Activated effector memory CD4-positive, alpha-beta T cell treated with Interleukin-2 at 50 U/mL for 16 hours (primary cell): Measurements from ENCODE around the gene CRISPLD2.

Experiments used
- DNase-seq: peaks from one replicate; pipeline ENCODE4 v3.0.0-alpha.2; 2020

CRISPLD2 gene

DNA sequence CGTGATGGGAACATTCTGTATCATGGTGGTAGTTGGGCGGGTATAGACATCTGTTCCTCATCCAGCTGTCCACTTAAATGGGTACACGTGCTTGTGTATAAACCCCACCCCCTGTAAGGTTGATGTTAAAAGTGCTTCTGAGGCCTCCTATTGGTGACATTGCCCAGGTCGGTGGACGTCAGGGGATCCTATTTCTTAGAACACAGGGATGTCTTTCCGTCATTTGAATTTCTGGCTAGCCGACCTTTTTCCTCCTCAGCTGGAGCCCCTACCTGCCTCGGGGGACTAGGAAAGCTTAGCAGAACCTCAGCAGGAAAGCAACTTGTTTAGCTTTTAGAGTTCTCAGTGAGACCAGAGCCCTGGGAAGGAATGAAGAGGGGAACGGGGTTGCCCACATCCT lies 16.6 kb upstream of the CRISPLD2 start:
- DNase-seq: no peak

DNA sequence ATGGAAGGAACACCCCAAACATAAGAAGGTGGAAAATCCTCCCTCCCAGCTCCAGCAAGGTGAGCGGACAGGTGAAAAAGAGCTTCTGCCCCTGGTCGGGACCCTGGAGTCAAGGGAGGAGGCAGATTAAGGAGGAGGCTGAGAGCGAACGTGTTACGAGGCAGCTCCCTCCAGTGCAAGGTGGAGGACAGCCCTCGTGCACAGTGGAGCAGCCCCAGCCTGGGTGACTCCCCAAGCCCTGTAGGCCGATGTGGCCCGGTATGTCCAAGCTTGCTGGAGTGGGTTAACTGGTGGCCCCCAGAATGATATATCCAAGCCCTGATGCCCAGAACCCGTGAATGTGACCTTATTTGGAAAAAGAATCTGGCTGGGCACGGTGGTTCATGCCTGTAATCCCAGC lies 15.5 kb upstream of the CRISPLD2 start:
- no peak for DNase-seq

DNA sequence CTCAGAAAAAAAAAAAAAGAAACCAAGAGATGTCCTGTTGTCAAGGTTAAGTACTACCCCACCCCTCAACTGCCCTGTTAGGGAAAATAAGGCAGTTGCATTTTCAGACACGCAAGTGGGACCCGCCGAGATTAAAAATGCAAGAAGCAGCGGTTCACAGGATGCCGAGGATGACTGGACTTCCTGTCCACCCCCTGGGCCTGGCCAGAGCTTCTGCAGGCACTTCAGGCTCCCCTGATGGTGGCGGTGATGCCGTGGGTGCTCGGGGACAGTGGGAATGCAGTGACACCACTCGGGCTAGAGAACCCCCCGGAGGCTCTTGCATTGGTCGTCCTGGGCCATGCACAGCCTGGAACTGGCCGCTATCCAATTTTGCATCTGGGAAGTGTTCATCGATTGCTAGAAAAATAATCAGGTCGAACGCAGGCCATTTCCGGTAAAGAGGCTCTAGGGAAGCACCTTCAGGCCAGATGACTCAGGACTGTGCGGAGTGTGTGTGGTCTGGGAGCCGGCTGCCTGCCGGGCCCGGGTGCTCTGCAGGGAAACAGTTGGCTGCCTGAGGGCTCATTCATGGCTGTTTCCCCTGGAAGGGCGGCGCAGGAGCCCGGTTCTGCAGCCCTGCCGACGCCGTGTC lies 13.4 kb upstream of the CRISPLD2 start:
- DNase-seq: no peak

DNA sequence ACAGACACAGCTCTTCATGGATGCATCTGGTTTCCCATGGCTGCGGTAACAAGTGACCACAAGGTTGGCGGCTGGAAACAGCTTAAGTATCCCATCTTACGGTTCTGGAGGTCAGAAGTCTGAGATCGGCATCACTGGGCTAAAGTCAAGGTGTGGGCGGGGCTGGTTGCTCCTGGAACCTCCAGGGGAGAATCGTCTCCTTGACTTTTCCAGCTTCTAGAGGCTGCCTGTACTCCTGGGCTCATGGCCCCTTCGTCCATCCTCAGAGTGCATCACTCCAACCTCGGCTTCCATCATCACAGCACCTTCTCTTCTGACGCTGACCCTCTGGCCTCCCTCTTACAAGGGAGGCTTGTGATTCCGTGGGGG lies 12.9 kb upstream of the CRISPLD2 start:
- no peak for DNase-seq

DNA sequence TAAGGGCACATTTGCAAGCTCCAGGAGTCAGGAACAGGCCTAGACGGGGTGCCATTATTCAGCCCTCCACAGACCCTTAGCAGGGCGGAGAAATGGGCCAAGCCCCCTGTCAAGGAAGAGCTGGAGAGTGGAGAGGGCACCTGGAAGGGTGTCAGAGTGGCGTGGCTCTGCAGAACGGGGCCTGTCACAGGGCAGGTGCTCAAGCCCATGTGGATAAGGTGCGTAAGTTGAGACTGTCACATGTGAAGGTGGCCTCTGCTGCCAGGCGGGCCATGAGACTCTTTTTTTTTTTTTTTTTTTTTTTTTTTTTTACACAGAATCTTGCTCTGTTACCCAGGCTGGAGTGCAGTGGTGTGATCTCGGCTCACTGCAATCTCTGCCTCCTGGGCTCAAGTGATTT lies 12.0 kb upstream of the CRISPLD2 start:
- no peak for DNase-seq

DNA sequence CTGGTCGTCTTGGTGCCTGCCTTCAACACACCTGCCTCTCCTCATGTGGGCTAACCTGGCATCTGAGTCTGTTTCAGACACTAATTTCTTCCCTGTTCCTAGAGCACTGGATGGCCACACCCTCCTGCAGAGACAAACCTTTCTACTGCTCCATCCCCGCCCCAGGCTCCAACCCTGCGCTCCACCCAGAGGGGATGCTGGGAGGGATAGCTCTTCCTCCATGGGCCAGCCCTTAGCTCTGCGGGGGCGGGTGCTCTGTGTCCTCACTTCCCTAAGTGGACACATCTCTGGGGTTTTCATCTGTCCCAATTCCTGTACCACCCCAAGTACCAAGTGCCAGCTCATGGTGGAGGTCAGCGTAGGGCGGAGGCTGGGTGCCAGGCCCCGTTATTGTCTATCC lies 11.0 kb upstream of the CRISPLD2 start:
- DNase-seq: no peak

DNA sequence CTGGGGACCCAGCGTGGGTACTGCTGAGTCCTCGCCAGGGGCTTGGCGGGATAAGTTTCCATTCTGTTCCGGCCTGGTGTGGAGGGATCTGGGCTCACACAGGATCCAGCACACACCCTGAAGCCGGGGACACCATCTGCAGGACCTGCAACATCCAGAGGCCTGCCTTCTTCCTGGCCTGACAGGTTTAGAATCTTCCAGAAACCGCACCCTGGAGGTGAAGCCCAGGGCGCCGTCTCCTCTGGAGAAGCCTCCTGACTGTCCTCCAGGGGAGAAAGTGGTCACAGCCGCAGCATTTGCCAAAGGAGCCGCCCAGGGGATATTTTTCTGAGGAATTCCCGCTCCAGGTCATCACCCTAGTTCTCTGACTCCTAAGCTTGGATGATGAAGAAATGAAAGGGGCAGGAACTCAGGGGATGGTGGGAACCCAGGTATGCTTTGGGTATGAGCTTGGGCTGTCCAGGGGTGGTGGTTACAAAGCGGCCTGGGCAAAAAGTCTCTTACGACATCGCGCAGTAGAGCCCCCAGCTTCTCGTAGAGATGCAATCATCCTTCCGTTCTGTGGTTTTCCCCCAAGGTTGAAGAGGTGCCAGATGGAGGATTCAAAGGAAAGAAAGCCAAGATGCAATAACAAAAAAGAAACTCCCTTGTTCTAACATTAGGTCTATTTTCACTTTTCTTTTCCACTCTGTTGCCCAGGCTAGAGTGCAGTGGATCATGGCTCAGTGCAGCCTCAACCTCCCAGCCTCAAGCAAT lies 9.1 kb upstream of the CRISPLD2 start:
- no peak for DNase-seq

DNA sequence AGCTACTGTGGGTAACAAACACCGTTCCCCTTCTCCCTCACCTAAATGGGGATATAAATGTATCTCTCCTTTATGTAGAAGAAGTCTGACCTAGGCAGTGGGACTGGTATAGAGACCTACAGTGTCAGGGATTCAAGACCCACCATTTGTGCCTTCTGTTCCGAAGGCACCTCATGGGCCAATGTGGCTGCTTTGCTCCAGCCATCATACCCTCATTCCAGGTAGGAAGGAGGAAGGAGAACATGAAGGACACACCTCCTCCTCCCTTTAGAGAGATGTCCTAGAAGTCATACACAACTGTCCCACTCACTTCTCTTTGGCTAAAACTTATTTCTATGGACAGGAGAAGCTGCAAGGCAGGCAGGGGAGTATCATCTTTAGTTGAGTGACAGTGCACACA lies 8.3 kb upstream of the CRISPLD2 start:
- DNase-seq: no peak

DNA sequence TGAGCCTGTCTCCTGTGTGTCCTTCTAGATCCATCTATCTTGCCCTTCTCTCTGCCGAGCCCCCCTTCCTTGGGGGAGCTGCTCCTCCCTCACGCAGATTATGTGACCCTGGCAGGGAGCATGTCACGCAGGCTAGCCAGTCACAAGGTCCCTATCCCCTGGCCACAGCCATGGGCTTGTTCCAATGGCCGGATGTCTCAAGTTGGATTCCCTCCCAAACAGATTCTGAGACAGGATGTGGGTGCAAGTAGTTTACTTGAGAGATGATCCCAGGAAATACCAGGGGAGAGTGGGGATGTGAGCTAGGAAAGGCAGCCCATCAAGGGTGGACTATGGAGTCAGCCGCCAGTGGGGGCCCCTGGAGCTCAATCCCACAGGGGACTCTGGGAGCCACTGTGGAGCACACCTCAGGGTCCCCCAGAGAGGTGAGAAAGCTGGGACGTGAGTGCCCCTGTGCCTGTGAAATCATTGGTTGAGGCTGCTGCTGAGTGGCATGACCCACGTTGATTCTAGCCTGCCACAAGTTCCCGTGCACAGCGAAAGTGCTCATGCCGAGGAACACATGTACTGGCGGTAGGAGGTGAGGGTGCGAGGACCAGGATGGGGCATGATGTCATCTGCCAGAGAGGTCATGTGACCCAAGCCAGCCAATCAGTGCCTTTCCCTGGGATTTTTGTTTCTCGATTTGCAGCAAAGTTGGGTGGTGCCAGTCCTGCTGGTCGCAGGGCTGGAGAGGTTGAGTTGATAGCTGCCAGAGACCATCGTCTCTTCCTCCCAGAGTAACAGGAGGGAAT lies 6.4 kb upstream of the CRISPLD2 start:
- no peak for DNase-seq

DNA sequence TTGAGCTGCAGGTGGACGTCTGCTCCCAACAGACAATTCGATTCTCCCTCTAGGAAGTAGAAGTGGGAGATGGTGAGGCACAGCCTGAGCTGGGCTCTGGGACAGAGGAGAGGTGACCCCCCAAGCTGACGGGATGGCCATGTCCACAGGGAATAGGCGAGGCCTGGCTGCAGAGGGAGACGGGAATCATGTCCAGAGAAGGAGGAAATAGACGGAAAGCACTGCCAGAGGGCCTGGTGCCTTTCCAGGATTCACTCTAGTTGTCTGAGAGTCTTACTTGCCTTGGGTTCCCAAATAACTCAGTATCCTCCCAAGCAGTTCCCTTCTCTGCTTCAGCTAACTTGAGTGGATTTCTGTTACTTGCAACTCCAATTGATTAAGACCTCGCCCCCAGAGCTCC lies 4.3 kb upstream of the CRISPLD2 start:
- DNase-seq: no peak

DNA sequence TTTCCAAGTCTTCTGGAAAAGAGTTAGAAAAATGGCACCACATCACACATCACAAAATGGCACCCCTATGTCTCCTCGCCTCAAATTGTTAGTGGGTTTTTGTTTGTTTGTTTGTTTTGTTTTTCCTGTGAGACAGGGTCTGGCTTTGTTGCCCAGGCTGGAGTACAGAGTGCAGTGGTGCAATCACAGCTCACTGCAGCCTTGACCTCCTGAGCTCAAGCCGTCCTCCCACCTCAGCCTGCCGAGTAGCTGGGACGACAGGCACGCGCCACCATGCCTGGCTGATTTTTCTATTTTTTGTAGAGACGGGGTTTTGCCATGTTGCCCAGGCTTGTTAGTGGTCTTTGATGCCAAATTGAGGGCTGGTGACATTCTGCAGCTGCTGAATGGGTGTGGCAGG lies 3.8 kb upstream of the CRISPLD2 start:
- no peak for DNase-seq

DNA sequence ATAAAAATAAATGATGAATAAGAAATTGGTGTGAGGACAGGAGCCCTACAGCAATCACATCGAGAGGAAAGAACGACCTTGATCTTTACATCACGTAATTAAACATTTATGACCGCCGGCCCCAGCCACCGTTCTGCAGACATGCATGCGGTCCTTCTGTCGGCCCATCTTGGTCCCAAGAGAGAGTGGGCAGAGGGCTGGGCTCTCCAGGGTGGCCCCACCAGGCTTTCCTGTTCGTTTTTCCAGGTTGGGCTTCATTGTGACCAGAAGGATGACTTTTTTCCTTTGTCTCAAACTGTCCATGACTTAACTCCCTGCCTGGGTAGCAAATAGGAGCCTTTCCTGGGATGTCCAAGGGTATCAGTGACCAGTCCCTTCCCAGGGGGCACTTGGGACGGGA lies 3.3 kb upstream of the CRISPLD2 start:
- no peak for DNase-seq

DNA sequence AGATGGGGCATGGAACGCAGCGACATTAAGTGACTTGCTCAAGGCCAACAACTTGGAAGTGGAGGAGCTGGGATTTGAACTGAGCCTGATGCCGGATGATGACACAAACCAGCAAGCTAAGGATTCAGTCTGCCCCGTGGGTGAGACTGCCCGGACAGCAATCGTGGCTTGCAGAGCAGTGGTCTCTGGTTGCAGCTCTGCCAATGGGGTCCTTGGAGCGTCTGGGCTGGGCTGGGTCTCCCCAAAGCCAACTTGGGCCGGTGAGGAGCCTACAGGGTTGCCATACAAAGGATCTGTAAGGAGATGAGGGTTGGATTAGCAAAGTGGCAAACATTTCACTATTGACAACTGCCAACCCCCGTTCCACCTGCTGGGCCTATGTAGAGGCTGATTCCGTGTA lies 2.6 kb upstream of the CRISPLD2 start:
- no peak for DNase-seq

DNA sequence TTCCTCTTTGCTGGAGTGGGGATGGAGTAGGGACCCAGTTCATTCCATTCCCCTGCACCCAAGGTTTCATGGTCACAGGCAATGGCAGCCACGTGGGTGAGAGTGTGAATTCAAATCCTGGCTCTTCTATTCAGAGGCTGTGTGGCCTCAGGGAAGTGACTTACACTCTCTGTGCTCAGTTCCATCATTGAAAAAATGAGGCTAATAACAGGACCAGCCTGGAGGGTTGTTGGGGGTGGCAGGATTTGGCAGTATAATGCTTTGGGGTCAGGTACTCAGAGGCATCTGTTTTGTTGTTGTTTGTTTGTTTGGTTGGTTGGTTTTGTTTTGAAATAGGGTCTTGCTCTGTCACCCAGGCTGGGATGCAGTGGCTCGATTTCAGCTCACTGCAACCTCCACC lies 2.2 kb upstream of the CRISPLD2 start:
- DNase-seq: no peak

DNA sequence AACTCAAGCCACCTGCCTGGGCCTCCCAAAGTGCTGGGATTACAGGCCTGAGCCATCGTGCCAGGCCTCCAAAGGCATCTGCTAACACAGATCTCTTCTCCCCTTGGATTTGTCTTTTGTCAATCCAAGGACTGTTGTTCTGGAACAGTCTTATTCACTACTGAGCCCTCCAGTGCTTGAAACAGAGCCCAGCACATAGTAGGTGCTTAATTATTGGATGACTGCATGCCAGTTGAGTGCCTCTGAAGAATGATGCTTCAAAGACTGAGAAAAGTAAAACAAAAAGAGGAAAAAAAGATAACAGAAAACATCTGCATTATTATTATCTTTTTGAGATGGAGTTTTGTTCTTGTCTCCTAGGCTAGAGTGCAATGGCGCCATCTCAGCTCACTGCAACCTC lies 1.7 kb upstream of the CRISPLD2 start:
- no peak for DNase-seq

DNA sequence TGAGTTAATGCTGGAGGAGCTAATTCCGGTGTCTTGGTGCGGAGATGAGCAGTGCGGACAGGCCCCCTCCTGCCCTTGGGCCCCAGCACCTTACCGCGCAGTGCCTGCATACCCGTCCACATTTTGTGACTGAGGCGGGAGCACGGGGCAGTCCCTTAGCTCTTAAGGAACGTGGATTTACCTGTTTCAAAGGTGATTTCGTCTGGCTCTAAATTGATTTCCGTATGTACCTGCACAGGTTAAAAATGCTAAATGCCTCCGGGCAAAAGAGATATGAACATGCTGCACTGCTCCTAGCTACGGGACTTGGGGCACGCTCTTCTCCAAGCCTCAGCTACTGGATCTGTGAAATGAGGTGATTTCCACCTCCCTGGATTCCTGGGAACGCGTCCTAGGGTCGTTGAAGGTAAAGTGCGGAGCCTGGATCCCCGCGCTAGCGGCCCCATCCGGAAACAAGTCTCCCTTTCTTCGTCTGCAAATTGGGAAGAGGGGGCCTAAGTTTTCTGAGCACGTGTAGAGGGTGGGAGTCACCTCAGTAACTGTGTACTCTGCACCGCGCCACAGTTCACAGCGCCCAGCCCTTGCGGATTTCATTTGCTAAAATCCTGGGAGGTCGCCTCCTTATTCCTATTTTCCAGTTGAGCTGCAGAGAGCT lies 669 bp upstream of the CRISPLD2 start:
- no peak for DNase-seq

DNA sequence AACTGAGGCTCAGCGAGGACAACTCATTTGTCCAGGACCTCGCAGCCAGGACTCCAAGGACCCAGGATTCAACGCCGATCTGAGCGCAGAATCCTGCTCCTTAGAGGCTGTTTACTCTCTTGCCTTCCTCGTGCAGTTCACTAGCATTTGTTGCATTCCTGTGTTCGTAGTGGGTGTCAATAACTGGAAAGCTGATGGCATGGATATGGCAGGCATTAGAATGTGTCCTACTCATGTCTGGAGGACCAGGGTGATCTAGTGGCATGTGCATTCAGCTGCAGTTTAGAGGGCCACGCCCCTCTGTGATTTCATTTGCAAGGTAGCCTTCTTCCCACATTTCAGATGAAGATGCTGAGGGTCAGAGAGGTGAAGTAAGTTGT lies 510 bp downstream of the CRISPLD2 start:
- no peak for DNase-seq

DNA sequence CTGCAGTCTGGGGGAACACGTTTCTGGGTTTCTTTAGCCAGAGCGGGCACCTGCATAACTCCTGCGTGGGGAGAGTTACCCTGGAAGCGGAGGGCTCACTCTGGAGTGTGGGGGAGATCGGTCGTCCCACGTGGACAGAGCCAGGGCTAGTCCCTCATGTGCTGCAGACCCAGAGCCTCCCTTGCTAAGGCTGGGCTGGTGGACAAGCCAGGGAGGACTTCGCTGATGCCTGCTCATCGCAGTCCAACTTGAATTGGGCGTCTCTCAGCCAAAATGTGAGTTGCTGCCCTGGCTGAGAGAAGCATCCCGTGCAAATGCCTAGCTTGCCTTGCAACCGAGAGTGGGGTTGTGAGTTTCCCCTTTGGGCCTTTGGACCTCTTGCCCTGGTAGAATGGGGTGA lies 986 bp downstream of the CRISPLD2 start:
- DNase-seq: no peak

DNA sequence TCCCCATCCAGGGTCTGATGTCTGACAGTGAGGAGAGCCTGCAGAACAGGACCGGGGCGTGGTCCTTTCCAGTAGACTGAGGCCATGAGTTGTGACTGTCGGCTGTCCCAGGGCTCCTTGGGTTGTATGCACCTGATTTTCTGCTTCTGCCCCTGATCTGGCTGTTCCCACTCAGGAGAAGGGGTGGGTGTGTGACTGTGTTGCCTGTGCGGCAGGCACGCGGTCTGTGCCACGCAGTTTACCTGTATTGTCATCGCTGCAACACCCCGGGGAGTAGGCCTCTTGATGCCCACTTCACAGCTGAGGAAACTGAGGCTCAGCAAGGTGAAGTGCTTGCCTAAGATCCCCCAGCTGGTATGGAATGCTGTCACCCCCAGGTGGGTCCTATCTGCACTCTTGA lies 1.4 kb downstream of the CRISPLD2 start:
- no peak for DNase-seq

DNA sequence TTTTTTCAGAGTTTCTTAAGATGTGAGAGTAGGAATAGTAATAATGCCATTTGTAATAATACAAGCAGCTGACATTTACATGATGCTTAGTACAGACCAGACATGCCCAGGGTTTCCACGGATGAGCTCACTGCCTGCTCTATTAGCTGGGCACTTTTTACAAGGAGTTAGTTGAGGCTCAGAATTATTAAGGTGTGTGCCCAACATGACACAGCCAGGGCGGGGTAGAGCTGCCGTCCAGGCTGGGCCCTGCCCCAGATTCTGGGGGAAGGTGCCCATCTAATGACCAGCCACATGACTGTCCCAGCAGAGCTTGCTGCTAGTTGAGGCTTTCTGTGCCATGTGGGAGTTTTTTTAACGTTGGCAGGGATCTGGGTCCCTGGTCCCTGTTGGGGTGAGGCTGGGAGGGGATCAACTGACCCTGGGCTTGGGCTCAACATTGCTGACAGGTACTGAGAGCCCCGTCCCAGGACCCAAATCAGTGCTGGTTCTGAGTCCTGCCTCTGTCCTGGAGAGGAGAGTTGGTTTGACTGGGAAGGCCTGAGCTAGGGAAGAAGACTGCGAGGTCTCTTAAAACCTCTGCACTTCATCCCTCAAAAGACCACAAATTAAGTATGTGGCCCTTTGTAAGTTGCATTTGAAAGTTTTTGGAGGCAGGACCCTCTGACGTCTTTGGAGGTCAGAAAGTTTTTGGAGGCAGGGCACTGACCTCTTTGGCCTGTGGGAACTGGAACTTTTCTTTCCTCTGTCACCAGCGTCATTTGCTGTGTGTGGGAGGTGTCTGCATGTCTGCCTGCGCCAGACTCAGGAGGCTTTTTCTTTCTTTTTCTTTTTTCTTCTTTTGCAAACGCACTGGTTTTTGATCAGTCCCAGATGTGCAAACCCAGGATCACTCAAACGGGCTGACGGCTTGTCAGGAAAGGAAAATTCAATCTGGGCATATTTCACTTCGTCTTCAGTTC lies 2.2 kb downstream of the CRISPLD2 start:
- DNase-seq: no peak

DNA sequence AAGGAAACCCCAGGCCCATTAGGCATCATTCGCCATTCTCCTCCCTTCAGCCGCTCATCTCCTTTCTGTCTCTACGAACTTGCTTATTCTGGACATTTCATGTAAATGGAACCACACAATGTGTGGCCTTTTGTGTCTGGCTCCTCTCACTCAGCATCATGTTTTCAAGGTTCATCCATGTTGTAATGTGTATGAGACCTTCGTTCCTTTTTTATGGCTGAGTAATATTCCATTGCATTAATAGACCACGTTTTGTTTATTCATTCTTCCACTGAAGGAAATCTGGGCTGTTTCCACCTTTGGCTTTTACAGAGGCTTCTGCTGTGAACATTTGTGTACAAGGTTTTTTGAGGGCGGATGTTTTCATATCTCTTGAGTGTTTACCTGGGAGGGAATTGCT lies 3.2 kb downstream of the CRISPLD2 start:
- no peak for DNase-seq

DNA sequence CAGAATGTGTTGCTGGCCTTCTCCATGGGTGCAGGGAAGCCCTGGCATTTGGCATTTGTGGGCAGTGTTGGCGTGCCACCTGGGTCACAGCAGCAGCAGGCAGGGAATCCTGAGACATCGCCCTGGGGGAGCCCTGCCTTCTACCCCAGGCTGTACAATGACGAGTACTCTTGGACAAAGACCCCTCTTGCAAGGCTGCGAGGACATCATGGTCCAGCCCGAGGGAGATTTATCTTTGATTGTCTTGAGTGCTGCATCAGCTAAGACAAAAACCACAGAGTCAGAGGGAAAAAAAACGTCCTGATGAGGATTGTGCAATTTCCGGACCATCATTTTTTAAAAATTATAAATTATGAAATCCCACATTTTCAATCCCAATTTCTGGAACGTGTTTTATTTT lies 3.7 kb downstream of the CRISPLD2 start:
- no peak for DNase-seq

DNA sequence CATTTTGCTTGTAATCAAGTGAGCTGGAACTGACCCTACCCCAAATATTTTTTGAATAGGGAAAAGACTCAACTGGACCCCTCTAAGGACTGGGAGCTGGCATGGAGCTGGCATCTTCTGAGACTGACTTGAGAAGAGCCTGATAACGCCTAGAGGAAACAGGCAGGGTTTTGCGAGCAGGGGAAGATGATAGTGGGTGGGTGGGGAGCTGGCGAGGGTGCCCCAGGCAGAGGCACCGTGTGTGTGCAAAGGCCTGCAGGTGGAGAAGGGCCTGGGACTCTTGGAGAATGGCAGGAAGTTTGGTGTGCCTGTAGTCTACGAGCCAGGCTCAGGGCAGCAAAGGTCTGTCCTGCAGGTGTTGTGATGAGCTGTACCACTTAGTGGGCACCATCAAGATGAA lies 4.1 kb downstream of the CRISPLD2 start:
- DNase-seq: no peak
